GM23248 (cell line): ENCODE results near the gene CLSTN2. TPM values are rescaled to one million over a fixed set of nuclear protein-coding genes. Genes with fewer than 3 reads are reported as not detected.
A peak's percentile ranks its signal among the peaks of the same experiment; 100 is the strongest.

Source experiments
- DNase-seq: peaks from one replicate; pipeline ENCODE4 v3.0.0-alpha.2; 2015
- H2AFZ ChIP-seq: fragments of 200-600 bp; sonication (generic); 2 replicates; pipeline ENCODE4 v1.6.1; 2016; ENCODE audit warnings: antibody characterized with exemption
- H3F3A ChIP-seq: fragments of 200-600 bp; sonication (generic); 2 replicates; pipeline ENCODE4 v1.6.1; 2016; ENCODE audit warnings: mild to moderate bottlenecking, antibody characterized with exemption, mixed run types; ENCODE audit not compliant: insufficient read depth
- H3K27ac ChIP-seq: fragments of 200-600 bp; sonication (generic); 2 replicates; pipeline ENCODE4 v1.5.1; 2016; ENCODE audit warnings: mild to moderate bottlenecking
- H3K27me3 ChIP-seq: fragments of 200-600 bp; sonication (generic); replicated peaks from 2 replicates; pipeline ENCODE4 v1.6.1; 2016; ENCODE audit warnings: mild to moderate bottlenecking; ENCODE audit not compliant: insufficient read depth
- H3K36me3 ChIP-seq: fragments of 200-600 bp; sonication (generic); 2 replicates; pipeline ENCODE4 v1.6.1; 2016; ENCODE audit warnings: low read depth, mild to moderate bottlenecking
- H3K4me1 ChIP-seq: fragments of 200-600 bp; sonication (generic); 2 replicates; pipeline ENCODE4 v1.6.1; 2016; ENCODE audit warnings: mild to moderate bottlenecking; ENCODE audit not compliant: insufficient read depth
- H3K4me2 ChIP-seq: fragments of 200-600 bp; sonication (generic); one replicate; pipeline ENCODE4 v1.6.1; 2016; ENCODE audit warnings: mild to moderate bottlenecking; ENCODE audit not compliant: unreplicated experiment
- H3K4me3 ChIP-seq: fragments of 200-600 bp; sonication (generic); 2 replicates; pipeline ENCODE4 v1.5.1; 2016; ENCODE audit warnings: mild to moderate bottlenecking
- H3K79me2 ChIP-seq: fragments of 200-600 bp; sonication (generic); 2 replicates; pipeline ENCODE4 v1.6.1; 2016; ENCODE audit warnings: mild to moderate bottlenecking; ENCODE audit not compliant: insufficient read depth
- H3K9ac ChIP-seq: fragments of 200-600 bp; sonication (generic); 2 replicates; pipeline ENCODE4 v1.6.1; 2016; ENCODE audit warnings: mild to moderate bottlenecking
- H3K9me2 ChIP-seq: fragments of 200-600 bp; sonication (generic); 2 replicates; pipeline ENCODE4 v1.6.1; 2016; ENCODE audit warnings: mixed run types, mild to moderate bottlenecking, moderate library complexity; ENCODE audit not compliant: insufficient read depth
- H3K9me3 ChIP-seq: fragments of 200-600 bp; sonication (generic); one replicate; pipeline ENCODE4 v1.6.1; 2017; ENCODE audit warnings: low read depth
- H4K20me1 ChIP-seq: fragments of 200-600 bp; sonication (generic); 2 replicates; pipeline ENCODE4 v1.6.0; 2016; ENCODE audit not compliant: insufficient read depth
- EZH2 ChIP-seq: fragments of 200-600 bp; sonication (generic); IDR thresholded peaks from 2 replicates; pipeline ENCODE4 v1.6.1; 2018; ENCODE audit warnings: antibody characterized with exemption, mild to moderate bottlenecking; ENCODE audit not compliant: insufficient read depth, poor library complexity, severe bottlenecking
- EZH2phosphoT487 ChIP-seq: fragments of 200-600 bp; sonication (generic); IDR thresholded peaks from 2 replicates; pipeline ENCODE4 v1.6.1; 2018; ENCODE audit warnings: antibody characterized with exemption, moderate library complexity, mild to moderate bottlenecking, low read depth; ENCODE audit not compliant: insufficient read depth
- WGBS, 2 experiments: methylation state at CpG; one replicate each; pipeline ENCODE4 v1.1.6; 2015 to 2017; ENCODE audit warnings: low lambda C conversion rate in 2 of 2, low coverage in 1 of 2; ENCODE audit errors: missing lambda C conversion rate in 2 of 2; 5-methylcytosine and 5-hydroxymethylcytosine counted together
- in situ Hi-C: fragments of 300-500 bp; cut with MboI; formaldehyde crosslinking; loops from 2 replicates; pipeline ENCODE4 v1.15.0; 2020
- polyA plus RNA-seq: library from polyadenylated mRNA; unstranded; fragments of >200 nt; fragmentation: Nextera tagmentation; extraction: Ambion mirVana; gene quantifications from 2 replicates; pipeline ENCODE4 v1.2.1, GENCODE V29; 2016
- total RNA-seq: library from RNA; depleted of rRNA; stranded (reverse); fragments of >200 nt; shearing (Covaris generic); gene quantifications from 2 replicates; pipeline ENCODE4 v1.2.3, GENCODE V29; 2014

The CLSTN2 gene
- total and polyA plus RNA-seq, 2 experiments from 2014 or later = not detected

DNA sequence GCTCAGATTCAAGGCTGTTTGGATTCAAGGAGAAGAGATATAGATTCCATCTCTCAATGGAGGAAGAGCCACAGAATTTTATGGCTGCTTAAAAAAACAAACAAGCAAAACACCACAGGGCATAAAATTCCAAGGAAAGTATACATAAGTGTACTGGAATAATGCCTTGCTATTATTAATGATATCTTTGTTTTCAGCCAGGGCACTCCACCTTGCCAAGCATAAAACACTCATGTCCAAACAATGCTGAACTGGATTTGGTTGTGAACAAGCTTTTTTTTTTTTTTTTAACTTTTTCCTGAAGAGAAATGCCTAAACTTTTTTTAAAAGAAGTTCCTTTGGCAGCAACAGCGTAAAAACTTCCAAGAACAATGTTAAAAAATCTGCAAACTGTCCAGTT lies 4.8 kb upstream of the CLSTN2 start:
- WGBS, 2 experiments = 5 to 12% methylated on average over 1 of the region's 1 CpG
- in situ Hi-C loops = no loop called here
- peak; percentile 5 for DNase-seq

DNA sequence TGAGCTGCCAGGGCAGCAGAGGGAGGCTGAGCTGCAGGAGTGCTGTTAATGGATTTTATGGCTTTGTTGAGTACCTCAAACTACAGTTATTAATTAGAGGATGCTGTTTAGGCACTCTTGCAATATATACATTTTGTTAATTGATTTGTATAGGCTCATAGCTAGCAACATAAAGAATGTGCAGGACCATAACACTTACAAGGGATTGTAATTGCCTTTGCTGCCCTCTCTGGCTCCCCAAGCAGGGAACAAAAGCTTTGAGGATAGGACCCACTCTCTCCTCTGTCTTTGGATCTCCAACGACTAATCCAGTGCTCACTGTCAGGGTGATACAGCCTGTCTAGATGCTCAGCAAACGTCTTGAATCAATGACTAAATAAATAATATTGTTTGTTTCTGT lies 1.2 kb upstream of the CLSTN2 start:
- peaks cover 40% of the 10 kb centered on the region for H3K27me3 ChIP-seq
- no peaks in the 10 kb centered on the region for H3K36me3 ChIP-seq
- H2AFZ ChIP-seq = no peak overlapping the region
- H3K79me2 ChIP-seq = no peaks in the 10 kb centered on the region
- no peaks in the 10 kb centered on the region for H3F3A ChIP-seq
- no peak overlapping the region for H3K27ac ChIP-seq
- no peak overlapping the region for H3K9ac ChIP-seq
- no peaks in the 10 kb centered on the region for H4K20me1 ChIP-seq
- 50 to 51% methylated on average over 2 of the region's 2 CpGs for WGBS, 2 experiments
- no peaks in the 10 kb centered on the region for H3K9me2 ChIP-seq
- H3K4me3 ChIP-seq = no peak overlapping the region
- no peaks in the 10 kb centered on the region; the same call in 1 of the 2 replicates for H3K4me1 ChIP-seq
- TF ChIP-seq EZH2phosphoT487 = no peak
- TF ChIP-seq EZH2 = no peak
- no peak overlapping the region for H3K4me2 ChIP-seq
- DNase-seq = no peak
- H3K9me3 ChIP-seq = no peaks in the 10 kb centered on the region
- in situ Hi-C loops = no loop called here

More for the DNA sequence above, 4.8 kb upstream of the CLSTN2 start:
- H3K9me2 ChIP-seq = no peaks in the 10 kb centered on the region
- TF ChIP-seq EZH2phosphoT487 (no peak), EZH2 (no peak)
- no peaks in the 10 kb centered on the region for H3K9me3 ChIP-seq
- H3K4me2 ChIP-seq = no peak overlapping the region
- H2AFZ ChIP-seq = no peak overlapping the region
- no peak overlapping the region for H3K27ac ChIP-seq
- no peaks in the 10 kb centered on the region for H3K4me1 ChIP-seq
- H3K27me3 ChIP-seq = peaks cover 22% of the 10 kb centered on the region; the same call in 1 of the 2 replicates
- H3K9ac ChIP-seq = no peak overlapping the region
- H3F3A ChIP-seq = no peaks in the 10 kb centered on the region
- no peak overlapping the region for H3K4me3 ChIP-seq
- no peaks in the 10 kb centered on the region for H4K20me1 ChIP-seq
- H3K36me3 ChIP-seq = no peaks in the 10 kb centered on the region
- no peaks in the 10 kb centered on the region for H3K79me2 ChIP-seq

DNA sequence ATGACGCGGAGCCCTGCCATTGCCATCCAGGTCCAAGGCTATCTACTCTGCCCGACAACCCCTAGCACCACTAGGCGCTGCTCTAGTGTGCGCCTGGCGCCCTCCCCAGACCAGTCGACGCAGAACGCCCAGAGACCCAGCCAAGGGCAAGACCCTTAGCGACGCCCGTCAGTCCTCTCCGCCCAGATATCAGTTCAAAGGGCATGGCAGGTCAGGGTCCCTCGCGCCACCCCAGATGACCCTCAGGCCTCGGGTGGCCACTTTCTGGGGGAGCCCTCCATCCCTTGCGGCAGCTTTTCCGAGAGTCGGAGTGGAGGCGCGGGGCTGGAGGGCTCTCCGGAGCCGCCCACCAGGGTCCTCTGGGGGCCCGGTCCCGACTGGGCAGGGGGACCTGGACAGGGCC lies 371 bp upstream of the CLSTN2 start:
- Histone ChIP-seq H3F3A (no peaks in the 10 kb centered on the region), H3K4me1 (no peaks in the 10 kb centered on the region; the same call in 1 of the 2 replicates), H3K79me2 (no peaks in the 10 kb centered on the region), H3K4me2 (peak overlapping the region; percentile 44), H3K4me3 (peak overlapping the region; percentile 59), H3K27ac (no peak overlapping the region), H3K36me3 (no peaks in the 10 kb centered on the region), H2AFZ (0 out of 2 replicates have a peak overlapping the region, but pooled peaks have one; percentile 50), H3K9ac (no peak overlapping the region), H3K9me2 (no peaks in the 10 kb centered on the region), H3K9me3 (no peaks in the 10 kb centered on the region), H4K20me1 (no peaks in the 10 kb centered on the region), H3K27me3 (peaks cover 40% of the 10 kb centered on the region)
- in situ Hi-C loops = no loop called here
- TF ChIP-seq EZH2 (no peak), EZH2phosphoT487 (no peak)
- peak; percentile 4 for DNase-seq
- 16 to 17% methylated on average over 25 of the region's 25 CpGs for WGBS, 2 experiments

DNA sequence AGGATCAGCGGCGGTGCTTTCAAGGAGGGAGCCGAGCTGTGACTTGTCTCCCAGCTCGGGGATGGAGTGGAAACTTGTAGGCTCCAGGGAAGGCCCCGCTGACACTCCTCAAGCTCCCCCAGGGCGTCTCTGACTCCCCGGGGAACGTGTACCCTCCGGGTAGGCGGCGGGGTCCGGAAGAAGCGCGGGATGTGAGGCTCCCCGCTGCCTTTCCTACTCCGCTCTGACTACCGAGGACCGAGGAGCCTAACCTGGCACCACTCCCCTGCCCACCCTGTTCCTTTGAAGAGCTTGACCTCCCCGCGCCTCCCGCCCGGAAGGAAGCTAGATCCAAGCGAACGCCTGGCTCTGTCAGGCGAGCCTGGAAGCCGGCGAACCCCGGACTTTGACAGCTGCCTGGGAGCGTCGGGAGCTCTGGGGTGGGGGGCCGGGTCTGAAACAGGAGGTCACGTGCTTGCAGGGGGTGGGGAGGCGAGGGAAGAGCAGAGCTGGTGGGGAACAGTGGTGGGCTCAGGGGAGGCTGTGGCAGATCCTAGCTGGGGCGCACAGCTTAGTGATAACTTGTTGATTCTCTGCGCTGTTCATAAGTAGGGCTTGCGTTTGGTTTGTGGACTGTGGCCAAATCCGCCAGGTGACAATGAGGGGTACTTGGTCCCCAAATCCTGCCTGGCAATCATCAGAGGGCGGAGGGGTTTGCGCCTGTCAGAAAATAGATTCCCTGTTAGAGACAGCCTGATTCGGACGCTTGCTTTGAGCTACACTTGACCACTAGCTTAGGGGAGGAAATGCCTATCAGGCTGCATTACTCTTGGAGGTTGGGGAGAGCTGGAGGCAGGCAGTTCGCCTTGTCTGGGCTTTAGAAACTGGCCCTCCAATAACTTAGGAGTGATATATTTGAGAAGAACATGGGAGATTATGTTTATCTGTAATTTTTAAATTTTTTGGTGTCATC lies 1.2 kb downstream of the CLSTN2 start:
- Histone ChIP-seq H2AFZ (no peak overlapping the region), H3K27ac (no peak overlapping the region), H3K4me1 (no peaks in the 10 kb centered on the region; the same call in 1 of the 2 replicates), H3K79me2 (no peaks in the 10 kb centered on the region), H3K27me3 (peaks cover 40% of the 10 kb centered on the region), H3F3A (no peaks in the 10 kb centered on the region), H3K9ac (no peak overlapping the region), H3K4me2 (no peak overlapping the region), H4K20me1 (no peaks in the 10 kb centered on the region), H3K36me3 (no peaks in the 10 kb centered on the region), H3K9me2 (no peaks in the 10 kb centered on the region), H3K9me3 (no peaks in the 10 kb centered on the region), H3K4me3 (no peak overlapping the region)
- in situ Hi-C loops = no loop called here
- peak; percentile 47 for DNase-seq
- 3 to 4% methylated on average over 38 to 42 of the region's 42 CpGs for WGBS, 2 experiments
- TF ChIP-seq EZH2phosphoT487 = no peak
- TF ChIP-seq EZH2 = no peak
